Hepatocyte (in vitro differentiated cells): ENCODE measurements around the gene PRKAR1B. TPM values are rescaled to one million over a fixed set of nuclear protein-coding genes. Genes with fewer than 3 reads are reported as not detected.

Source experiments
- DNase-seq: peaks from one replicate; pipeline ENCODE4 v3.0.0-alpha.2; 2016; ENCODE audit warnings: low spot score
- H2AFZ ChIP-seq: fragments of 200-600 bp; sonication (generic); 2 replicates; pipeline ENCODE4 v1.6.0; 2016; ENCODE audit warnings: antibody characterized with exemption, mild to moderate bottlenecking
- H3K27ac ChIP-seq: fragments of 200-600 bp; sonication (generic); 2 replicates; pipeline ENCODE4 v1.5.1; 2016; ENCODE audit warnings: mild to moderate bottlenecking
- H3K27me3 ChIP-seq: fragments of 200-600 bp; sonication (generic); 2 replicates; pipeline ENCODE4 v1.6.1; 2016
- H3K36me3 ChIP-seq: fragments of 200-600 bp; sonication (generic); replicated peaks from 2 replicates; pipeline ENCODE4 v1.5.1; 2016; ENCODE audit warnings: low read depth; ENCODE audit not compliant: insufficient read depth
- H3K4me1 ChIP-seq: fragments of 200-600 bp; sonication (generic); 2 replicates; pipeline ENCODE4 v1.5.1; 2016; ENCODE audit warnings: mild to moderate bottlenecking, moderate library complexity; ENCODE audit not compliant: insufficient read depth
- H3K4me2 ChIP-seq: fragments of 200-600 bp; sonication (generic); 2 replicates; pipeline ENCODE4 v1.6.0; 2016
- H3K4me3 ChIP-seq: fragments of 200-600 bp; sonication (generic); 2 replicates; pipeline ENCODE4 v1.5.1; 2016; ENCODE audit warnings: mild to moderate bottlenecking
- H3K79me2 ChIP-seq: fragments of 200-600 bp; sonication (generic); 2 replicates; pipeline ENCODE4 v1.6.0; 2017; ENCODE audit warnings: mild to moderate bottlenecking
- H3K9me2 ChIP-seq: fragments of 200-600 bp; sonication (generic); replicated peaks from 2 replicates; pipeline ENCODE4 v1.6.0; 2017; ENCODE audit warnings: mild to moderate bottlenecking; ENCODE audit not compliant: insufficient read depth
- H3K9me3 ChIP-seq: fragments of 200-600 bp; sonication (generic); 2 replicates; pipeline ENCODE4 v1.5.1; 2016; ENCODE audit warnings: low read depth, mild to moderate bottlenecking
- H4K20me1 ChIP-seq: fragments of 200-600 bp; sonication (generic); 2 replicates; pipeline ENCODE4 v1.6.0; 2016; ENCODE audit warnings: mild to moderate bottlenecking; ENCODE audit not compliant: insufficient read depth, poor library complexity, severe bottlenecking
- EZH2 ChIP-seq: fragments of 200-600 bp; sonication (generic); IDR thresholded peaks from 2 replicates; pipeline ENCODE4 v1.6.1; 2016; ENCODE audit warnings: antibody characterized with exemption, mild to moderate bottlenecking, borderline replicate concordance
- EZH2phosphoT487 ChIP-seq: fragments of 200-600 bp; sonication (generic); IDR thresholded peaks from one replicate; pipeline ENCODE4 v1.6.1; 2018; ENCODE audit warnings: antibody characterized with exemption, mild to moderate bottlenecking, low read depth, moderate library complexity; ENCODE audit not compliant: unreplicated experiment, severe bottlenecking
- WGBS: methylation state at CpG from one replicate; pipeline ENCODE4 v1.1.6; 2016; ENCODE audit warnings: low lambda C conversion rate; ENCODE audit errors: missing lambda C conversion rate; 5-methylcytosine and 5-hydroxymethylcytosine counted together
- polyA plus RNA-seq: library from polyadenylated mRNA; unstranded; fragments of >200 nt; fragmentation: Nextera tagmentation; extraction: Ambion mirVana; gene quantifications from 2 replicates; pipeline ENCODE4 v1.2.1, GENCODE V29; 2016
- total RNA-seq: library from RNA; depleted of rRNA; stranded (reverse); fragments of >200 nt; gene quantifications from 2 replicates; pipeline ENCODE4 v1.2.3, GENCODE V29; 2014
- TF ChIP-seq, protein P1 (sequence below): fragments of 200-600 bp; sonication (generic); IDR thresholded peaks from 2 replicates; pipeline ENCODE4 v1.5.1; 2016; ENCODE audit warnings: antibody characterized with exemption, mild to moderate bottlenecking; ENCODE audit not compliant: poor library complexity

Gene PRKAR1B
- total and polyA plus RNA-seq, 2 experiments from 2014 or later: 16.6 to 28.7 TPM

DNA sequence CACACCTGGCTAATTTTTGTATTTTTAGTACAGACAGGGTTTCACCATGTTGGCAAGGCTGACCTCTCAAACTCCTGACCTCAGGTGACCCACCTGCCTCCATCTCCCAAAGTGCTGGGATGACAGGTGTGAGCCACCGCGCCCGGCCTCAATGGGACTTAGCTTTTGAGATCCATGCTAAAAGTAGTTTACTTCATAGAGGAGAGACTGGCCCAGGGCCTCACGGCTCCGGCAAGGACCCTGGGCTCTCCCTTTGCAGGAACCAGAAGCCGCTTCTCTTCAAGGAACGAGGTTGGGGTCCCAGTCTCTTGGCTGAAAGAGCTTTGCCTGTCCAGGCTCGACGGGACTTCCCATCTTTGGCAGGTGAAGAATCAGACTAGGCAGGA, 30.7 kb downstream of the PRKAR1B start:
- Histone ChIP-seq H4K20me1 (no peaks in the 10 kb centered on the region), H3K9me3 (no peaks in the 10 kb centered on the region), H2AFZ (no peak overlapping the region), H3K9me2 (no peaks in the 10 kb centered on the region), H3K36me3 (no peaks in the 10 kb centered on the region), H3K27ac (no peak overlapping the region), H3K27me3 (no peaks in the 10 kb centered on the region), H3K4me3 (no peak overlapping the region), H3K79me2 (peaks cover 5% of the 10 kb centered on the region), H3K4me2 (no peak overlapping the region), H3K4me1 (no peaks in the 10 kb centered on the region)
- 98% methylated on average over 9 of the region's 9 CpGs for WGBS
- DNase-seq: no peak
- TF ChIP-seq EZH2phosphoT487: no peak
- TF ChIP-seq, protein P1, sequence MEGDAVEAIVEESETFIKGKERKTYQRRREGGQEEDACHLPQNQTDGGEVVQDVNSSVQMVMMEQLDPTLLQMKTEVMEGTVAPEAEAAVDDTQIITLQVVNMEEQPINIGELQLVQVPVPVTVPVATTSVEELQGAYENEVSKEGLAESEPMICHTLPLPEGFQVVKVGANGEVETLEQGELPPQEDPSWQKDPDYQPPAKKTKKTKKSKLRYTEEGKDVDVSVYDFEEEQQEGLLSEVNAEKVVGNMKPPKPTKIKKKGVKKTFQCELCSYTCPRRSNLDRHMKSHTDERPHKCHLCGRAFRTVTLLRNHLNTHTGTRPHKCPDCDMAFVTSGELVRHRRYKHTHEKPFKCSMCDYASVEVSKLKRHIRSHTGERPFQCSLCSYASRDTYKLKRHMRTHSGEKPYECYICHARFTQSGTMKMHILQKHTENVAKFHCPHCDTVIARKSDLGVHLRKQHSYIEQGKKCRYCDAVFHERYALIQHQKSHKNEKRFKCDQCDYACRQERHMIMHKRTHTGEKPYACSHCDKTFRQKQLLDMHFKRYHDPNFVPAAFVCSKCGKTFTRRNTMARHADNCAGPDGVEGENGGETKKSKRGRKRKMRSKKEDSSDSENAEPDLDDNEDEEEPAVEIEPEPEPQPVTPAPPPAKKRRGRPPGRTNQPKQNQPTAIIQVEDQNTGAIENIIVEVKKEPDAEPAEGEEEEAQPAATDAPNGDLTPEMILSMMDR: no peak
- no peak for TF ChIP-seq EZH2

DNA sequence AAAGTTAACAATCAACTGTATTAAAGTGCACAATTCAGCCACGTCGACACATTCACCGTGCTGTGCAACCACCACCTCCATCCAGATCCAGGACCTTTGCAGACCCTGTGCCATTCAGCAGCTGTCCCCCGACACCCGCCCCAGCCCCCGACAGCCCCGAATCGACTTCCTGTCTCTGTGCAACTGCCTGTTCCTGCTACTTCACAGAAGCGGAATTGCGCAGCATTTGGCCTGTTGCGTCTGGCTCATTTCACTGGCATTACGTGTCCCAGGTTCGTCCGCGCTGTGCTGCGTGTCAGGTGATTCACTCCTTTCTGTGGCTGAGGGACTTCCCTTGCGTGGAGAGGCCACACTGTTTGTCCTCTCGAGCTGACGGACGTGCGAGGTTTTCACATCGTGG, 33.8 kb downstream of the PRKAR1B start:
- Histone ChIP-seq H3K36me3 (no peaks in the 10 kb centered on the region), H3K9me2 (no peaks in the 10 kb centered on the region), H3K4me2 (no peak overlapping the region), H3K27me3 (no peaks in the 10 kb centered on the region), H3K27ac (no peak overlapping the region), H3K9me3 (peaks cover 13% of the 10 kb centered on the region), H4K20me1 (no peaks in the 10 kb centered on the region), H2AFZ (no peak overlapping the region), H3K4me3 (no peak overlapping the region), H3K4me1 (no peaks in the 10 kb centered on the region), H3K79me2 (no peaks in the 10 kb centered on the region)
- 93% methylated on average over 22 of the region's 22 CpGs for WGBS
- DNase-seq: peak; percentile 1
- TF ChIP-seq, protein P1: no peak
- TF ChIP-seq EZH2phosphoT487 (no peak), EZH2 (no peak)

DNA sequence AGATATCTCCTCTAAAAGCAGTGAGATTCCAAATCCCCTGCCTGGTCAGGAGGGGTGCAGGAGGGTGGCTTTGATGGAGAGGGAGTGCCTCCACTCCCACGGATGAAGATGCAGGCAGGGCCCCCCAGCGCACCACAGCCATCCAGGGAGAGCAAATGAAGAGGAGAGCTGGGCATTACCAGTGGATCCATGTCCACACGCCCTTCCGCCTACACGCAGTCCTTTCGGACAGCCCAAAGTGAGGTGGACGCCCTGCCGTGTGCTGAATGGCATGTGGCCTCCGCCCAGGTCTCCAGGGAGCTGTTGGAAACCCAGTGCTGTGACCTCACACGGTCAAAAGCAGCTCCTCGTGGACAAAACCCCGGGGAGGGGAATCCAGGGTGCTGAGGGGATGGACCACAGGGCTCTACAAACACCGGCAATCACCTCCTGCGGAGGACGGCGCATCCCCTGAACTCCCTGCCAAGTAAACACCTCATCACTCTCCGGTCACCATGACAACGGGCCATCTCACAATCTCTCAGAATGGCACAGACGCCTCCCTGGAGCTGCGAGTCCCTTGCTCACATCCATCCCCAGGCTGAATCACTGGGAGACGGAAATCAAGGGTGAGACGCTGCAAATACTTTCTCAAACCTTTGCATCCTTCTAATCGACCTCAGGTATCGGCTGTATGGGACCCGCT, 35.6 kb downstream of the PRKAR1B start:
- peak; percentile 2 for DNase-seq
- Histone ChIP-seq H3K4me1 (no peaks in the 10 kb centered on the region), H3K36me3 (no peaks in the 10 kb centered on the region), H3K27me3 (no peaks in the 10 kb centered on the region), H3K27ac (no peak overlapping the region), H2AFZ (no peak overlapping the region), H3K9me2 (no peaks in the 10 kb centered on the region), H4K20me1 (no peaks in the 10 kb centered on the region), H3K9me3 (peaks cover 13% of the 10 kb centered on the region), H3K4me2 (no peak overlapping the region), H3K79me2 (no peaks in the 10 kb centered on the region), H3K4me3 (no peak overlapping the region)
- TF ChIP-seq, protein P1: no peak
- no peak for TF ChIP-seq EZH2
- no peak for TF ChIP-seq EZH2phosphoT487
- WGBS: 97% methylated on average over 25 of the region's 25 CpGs
